Mammary epithelial cell (primary cell): ENCODE measurements around the gene BRIP1.

Source experiments
- CTCF ChIP-seq, 2 donors: IDR thresholded peaks in 1 of 2; conservative IDR thresholded peaks in 1 of 2; 2 replicates each; pipeline ENCODE4 v1.5.1; 2011 to 2012; ENCODE audit warnings: inconsistent platforms in 2 of 2, low read length in 2 of 2, mild to moderate bottlenecking in 2 of 2, control low read depth in 1 of 2, low read depth in 1 of 2; ENCODE audit not compliant: insufficient read depth in 1 of 2; ENCODE audit errors: extremely low read depth in 1 of 2
- EZH2 ChIP-seq: IDR thresholded peaks from 2 replicates; pipeline ENCODE4 v1.6.1; 2012; ENCODE audit warnings: low read length, inconsistent platforms, borderline replicate concordance

- TF ChIP-seq CTCF (conservative IDR thresholded peaks at IDR 0.05 in 1 of 2, IDR thresholded peaks at IDR 0.05 in 1 of 2; ENCODE audit: extremely low read depth in 1 of 2, insufficient read depth in 1 of 2, low read depth in 1 of 2, low read length in 2 of 2) (no peak), EZH2 (no peak)
Measured at GRCh38 chr17:61680921-61681320, 182.4 kb downstream of the BRIP1 start.
